M059J (cell line): Measurements from ENCODE around the gene RNF34. TPM values are rescaled to one million over a fixed set of nuclear protein-coding genes. Genes with fewer than 3 reads are reported as not detected.
A peak's percentile ranks its signal among the peaks of the same experiment; 100 is the strongest.

ENCODE experiments used
- DNase-seq: peaks from one replicate; pipeline ENCODE4 v3.0.0-alpha.2; 2012; ENCODE audit warnings: low read depth
- total RNA-seq: library from RNA; depleted of rRNA; stranded (reverse); fragments of >200 nt; shearing (Covaris generic); gene quantifications from 2 replicates; pipeline ENCODE4 v1.2.3, GENCODE V29; 2014

Gene RNF34
- total RNA-seq, 1 experiment from 2014 or later = 64.0 TPM

DNA sequence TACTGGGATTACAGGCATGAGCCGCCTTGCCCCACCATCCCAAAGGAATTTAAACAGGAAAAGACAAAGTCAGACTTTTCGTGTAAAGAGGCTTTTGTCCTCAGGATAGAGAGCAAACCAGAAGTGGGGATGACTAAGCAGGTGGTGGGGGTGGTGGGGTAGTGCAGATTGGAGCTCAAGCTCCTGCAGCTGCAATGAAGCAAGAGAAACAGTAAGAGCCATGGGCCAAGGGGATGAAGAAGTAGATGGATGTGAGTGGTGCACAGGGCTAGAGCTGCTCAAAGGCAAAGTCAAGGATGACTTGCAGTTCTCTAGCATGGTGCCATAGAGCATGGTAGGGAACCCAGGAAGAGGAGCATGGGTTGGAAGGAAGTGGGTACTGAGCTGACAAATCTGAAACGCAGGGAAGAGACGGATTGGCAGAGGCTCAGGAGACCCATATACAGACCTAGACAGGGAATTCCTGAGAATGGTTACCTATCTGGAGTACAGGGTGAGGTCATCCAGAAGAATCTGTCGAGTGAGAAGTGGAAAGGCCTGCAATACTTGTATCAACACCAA is 11.4 kb upstream of the RNF34 start:
- peak; percentile 87 for DNase-seq

DNA sequence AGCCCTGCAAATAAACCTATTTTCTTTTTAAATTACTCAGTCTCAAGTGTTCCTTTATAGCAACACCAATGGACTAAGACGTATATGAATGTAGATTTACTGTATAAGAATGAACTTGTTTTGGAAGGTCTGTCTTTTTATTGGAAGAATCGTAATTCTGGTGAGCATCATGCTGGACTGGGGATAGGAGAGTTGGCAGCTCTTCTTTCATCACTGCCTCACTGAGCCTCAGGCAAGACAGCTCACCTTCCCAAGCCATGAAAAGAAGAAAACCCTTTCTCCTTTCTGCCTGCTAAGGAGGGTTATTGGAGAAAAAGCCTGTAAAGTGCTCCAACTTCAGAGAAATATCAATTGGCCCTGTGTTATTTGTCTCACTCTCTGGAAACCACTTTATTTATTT is 9.1 kb upstream of the RNF34 start:
- peak; percentile 57 for DNase-seq

DNA sequence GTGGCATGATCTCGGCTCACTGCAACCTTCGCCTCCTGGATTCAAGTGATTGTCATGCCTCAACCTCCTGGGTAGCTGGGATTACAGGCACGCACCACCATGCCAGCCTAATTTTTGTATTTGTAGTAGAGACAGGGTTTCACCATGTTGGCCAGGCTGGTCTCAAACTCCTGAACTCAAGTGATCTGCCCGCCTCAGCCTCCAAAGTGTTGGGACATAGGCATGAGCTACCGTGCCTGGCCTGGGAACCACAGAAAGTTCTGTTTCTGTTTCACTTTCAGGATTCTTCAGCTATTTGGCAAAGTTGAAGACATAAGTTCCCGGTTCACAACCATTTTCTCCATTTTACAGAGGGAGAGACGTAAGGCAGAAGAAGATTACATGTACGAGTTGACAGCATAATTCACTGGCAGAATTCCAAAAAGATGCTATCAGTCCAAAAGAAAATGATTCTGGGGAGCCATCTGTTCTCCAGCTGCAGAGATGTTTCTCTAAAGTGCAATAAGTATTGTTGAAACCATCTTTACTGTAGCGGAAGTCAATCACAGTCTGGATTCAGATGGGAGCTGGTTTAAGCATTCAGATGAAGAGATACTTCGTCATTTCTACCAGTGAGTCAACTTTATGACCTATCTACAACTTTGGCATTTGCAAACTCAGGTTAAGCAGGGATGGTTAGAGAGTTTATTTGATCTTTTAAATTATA is 8.1 kb upstream of the RNF34 start:
- DNase-seq = peak; percentile 17

DNA sequence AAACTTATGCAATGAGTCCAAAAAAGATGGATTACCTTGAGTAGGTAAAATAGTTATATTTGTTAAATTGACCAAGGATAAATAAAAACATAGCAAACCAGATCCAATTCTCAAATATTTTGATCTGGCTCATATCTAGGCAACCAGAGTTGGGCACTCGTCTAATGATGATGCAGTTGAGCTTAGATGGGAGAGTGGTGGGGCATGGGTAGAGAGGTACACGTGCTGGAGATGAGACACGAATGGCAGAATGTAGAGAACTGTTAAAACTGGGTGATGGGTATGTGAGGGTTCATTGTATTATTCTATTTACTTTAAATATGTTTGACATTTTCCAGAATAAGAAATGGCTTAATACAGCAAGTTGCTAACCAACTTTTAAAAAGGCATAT is 7.6 kb upstream of the RNF34 start:
- DNase-seq = no peak

DNA sequence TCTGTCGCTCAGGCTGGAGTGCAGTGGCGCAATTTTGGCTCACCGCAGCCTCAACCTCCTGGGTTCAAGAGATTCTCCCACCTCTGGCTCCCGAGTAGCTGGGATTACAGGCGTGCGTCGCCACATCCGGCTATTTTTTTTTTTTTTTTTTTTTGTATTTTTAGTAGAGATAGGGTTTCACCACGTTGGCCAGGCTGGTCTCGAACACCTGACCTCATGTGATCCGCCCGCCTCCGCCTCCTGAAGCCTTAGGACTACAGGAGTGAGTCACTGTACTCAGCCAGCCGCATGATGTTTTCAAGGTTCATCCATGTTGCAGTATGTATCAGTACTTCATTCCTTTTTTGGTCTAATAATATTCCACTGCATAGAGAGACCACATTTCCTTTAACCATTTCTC is 2.4 kb upstream of the RNF34 start:
- no peak for DNase-seq

DNA sequence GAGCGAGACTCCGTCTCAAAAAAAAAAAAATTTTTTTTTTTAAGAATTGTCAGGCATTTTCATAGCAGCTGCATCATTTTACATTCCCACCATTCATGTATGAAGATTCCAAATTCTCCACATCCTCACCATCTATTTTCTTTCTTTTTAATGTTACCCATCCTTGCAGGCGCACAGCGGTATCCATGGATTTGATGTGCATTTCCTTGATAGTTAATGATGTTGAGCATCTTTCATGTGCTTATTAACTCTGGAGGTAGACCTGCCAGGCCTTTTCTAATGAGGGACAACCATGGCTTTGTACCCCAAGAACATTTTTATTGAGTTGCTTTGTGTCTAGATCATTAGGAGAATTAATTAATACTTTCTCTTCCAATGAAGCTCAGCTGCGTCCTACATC is 1.6 kb upstream of the RNF34 start:
- DNase-seq = no peak

DNA sequence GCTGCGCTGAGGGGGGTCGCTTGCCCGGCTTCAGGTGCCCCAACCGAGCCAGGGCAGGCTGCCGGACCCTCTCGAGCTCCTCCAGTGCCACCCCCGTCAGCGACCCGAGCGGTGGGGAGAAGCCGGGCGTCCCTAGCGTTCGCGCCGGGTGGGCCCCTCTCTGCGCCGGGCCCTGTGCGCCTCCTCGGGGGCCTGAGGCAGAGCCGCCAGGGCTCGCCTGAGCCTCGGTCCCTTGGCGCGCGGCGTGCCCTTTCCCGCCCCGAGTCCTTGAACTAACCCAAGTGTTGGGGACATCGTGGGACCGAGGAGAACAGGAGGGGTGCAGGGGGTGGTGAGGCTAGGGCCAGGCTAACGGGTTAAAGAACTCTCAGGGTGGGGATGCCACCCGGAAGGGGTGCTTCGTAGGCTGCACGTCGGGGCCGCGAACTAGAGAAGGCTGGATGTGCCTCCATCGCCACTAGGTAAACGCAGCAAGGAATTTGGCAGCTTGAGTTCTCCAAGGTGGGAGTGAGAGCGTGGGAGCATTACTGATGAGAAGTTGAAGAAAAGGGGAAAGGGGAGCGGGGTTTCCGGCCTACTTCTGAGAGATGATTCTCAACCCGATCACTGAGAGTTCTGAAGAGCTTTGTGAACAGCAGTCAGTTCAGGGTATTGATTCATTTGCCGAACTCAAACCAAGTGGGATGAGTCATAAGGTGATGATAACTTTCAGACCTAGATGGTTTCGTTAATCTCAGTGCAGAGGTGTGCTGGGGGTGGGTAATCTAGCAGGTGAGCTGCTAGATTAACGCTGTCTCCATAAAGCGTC is 618 bp downstream of the RNF34 start:
- DNase-seq = peak; percentile 49

DNA sequence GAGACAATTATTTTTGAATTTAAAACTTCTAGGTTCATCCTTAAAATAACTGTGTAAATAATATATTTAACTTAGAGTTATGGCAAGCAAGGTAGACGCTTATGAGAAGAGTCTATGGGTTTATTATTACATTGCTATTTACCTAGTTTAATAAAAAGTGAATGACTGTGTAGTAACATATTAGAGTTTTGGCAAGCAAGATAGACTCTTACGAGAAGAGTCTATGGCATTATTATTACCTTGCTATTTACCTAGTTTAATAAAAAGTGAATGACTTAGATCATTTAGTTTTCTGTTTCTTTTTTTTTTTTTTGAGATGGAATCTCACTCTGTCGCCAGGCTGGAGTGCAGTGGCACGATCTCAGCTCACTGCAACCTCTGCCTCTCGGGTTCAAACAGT is 3.8 kb downstream of the RNF34 start:
- DNase-seq = no peak

DNA sequence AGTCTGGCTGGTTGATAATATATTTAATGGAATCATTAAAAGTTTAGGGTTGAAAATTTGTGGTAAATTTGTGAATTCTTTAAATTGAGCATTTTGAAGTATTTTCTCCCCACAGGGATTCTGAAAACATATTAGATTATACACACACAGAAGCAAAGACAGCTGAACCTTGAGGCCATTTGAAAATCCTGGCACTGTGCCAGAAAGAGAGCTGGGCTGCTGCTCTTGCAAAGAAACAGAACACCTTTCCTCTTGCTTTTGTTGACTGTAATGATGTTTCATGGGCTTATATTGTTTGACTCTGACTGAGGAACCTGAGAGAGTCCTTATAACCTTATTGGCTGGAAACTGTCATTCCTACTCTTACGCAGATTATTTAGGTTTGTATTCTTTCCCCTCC is 4.8 kb downstream of the RNF34 start:
- DNase-seq = no peak

DNA sequence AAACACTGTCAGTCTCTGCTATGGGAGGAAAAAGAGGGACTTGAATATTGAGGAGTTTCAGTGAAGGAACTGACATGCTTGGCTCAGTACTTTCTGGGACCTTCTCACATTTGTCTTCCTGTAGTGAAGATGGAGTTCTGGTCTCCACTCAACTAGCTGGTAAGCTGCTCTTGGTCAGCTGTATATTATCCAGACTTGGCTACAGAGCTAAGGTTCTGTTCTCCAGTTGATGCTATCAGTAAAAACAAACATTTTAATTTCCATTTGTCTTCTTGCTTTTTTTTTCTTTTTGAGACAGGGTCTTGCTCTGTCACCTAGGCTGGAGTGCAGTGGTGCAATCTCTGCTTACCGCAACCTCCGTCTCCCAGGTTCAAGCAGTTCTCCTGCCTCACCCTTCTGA is 5.3 kb downstream of the RNF34 start:
- DNase-seq = no peak

DNA sequence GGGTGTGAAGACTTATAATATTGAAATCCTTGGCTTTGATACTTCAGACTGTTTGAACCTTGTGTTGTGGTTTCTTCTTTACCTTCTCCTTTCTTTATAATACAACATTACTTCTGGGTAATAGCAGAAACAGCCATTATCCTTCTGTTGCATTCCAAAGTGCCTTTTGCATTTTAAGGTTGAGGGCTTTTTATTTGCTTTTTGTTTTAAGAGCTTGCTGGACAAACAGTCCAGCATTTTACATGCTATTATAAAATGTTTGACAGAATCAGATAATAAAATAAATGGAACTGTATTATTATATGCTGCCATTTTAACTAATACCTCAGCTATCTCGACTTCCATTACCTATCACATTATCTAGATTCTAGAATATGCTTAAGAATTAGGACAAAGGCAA is 14.0 kb downstream of the RNF34 start:
- DNase-seq = no peak

DNA sequence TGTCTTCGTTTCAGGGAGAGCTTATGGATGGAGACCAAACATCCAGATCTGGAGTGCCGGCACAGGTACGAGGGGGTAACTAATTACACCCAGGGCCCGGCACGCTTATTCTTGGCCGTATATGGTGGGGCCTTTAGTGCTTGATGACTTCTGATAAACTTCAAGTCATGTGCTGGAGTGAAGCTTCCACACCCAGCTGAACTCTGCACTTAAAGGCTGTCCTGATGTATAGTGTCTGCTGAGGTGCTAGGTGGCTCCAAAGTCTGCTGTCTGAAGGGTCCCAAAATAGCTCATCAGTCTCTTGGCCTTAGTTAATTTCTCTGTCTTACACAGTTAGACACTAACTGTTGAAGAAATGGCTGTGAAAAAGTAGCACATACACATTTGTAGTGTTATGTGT is 17.9 kb downstream of the RNF34 start:
- DNase-seq = no peak

DNA sequence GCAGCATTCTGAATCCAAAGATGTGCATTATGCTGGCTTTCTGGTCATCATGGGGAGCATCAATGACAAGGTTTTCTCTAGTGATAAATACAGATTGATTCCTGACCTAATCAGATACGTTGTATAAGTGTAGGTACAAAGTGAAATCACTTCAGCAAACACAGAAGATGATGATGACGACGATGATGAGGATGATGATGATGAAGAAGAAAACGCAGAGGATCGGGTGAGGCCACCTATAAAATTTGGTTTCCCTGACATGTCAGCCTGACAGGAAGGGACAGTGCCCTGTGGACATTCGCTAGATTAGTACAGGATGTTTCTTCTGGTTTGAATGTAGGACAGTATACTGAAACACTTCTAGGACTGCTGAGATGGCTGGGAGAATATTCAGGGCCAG is 20.2 kb downstream of the RNF34 start:
- no peak for DNase-seq

DNA sequence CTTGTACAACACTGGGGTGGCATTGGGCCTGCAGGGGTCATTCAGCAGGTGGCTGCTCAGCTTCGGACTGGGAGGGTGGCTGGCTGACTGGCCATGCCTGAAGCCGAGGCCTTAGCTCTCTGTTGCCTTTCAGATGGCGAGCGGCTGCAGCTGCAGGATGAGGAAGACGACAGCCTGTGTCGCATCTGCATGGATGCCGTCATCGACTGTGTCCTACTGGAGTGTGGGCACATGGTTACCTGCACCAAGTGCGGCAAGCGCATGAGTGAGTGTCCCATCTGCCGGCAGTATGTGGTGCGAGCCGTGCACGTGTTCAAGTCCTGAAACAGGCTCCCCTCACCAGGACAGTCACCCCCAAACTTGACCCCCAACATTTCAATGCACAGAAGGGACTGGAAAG is 23.3 kb downstream of the RNF34 start:
- DNase-seq = no peak

DNA sequence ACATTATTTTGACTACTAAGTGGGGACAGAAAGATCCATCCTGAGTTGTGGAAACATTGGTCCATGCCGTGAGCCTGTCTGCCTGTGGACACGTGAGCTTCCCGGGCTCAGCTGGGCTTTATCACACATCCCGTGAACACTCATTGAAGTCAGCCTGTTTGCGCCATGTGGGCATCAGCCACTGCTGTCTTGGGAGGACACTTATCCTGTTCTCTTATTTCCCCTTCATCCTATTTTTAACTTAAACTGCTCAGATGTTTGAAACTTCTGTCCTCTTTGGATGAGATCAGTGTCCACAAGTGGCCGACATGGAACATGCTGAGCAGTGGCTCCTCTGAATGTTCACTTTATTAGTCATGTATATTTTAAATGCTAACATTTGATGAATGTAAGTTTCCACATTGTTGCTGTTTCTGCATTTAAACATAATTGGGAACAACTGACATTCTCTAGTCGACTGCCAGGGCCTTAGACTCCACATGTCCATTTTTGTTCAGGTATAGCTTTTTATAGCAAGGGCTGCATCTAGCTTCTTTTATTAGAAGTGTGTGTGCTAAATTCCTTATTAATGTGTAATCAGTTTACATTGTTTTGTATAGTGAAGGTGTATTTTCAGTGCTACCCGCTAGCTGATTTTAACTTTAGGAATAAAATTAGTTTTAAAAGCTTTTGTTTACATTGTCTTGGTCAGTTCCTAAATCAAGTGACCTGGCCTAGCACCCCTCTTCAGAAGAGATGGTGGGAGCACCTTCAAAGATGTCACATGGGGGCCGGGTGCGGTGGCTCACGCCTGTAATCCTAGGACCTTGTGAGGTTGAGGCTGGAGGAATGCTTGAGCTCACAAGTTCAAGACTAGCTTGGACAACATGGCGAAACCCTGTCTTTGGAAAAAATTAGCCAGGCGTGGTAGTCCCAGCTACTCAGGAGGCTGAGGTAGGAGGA is 24.0 kb downstream of the RNF34 start:
- no peak for DNase-seq

DNA sequence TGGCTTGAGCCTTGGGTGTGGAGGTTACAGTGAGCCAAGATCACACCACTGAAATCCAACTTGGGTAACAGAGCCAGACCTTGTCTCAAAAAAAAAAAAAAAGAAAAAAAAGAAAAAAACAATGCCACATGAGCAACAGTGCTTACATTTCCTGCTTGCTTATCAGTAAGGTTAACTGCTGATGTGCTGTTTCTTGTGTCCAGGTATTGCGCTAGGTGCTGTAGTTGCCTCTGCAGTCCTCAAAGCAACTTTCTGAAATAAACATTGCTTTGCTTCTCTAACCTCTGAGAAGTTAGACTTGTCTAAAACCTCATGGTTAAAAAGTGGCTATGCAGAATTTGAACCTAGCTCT is 24.7 kb downstream of the RNF34 start:
- no peak for DNase-seq

DNA sequence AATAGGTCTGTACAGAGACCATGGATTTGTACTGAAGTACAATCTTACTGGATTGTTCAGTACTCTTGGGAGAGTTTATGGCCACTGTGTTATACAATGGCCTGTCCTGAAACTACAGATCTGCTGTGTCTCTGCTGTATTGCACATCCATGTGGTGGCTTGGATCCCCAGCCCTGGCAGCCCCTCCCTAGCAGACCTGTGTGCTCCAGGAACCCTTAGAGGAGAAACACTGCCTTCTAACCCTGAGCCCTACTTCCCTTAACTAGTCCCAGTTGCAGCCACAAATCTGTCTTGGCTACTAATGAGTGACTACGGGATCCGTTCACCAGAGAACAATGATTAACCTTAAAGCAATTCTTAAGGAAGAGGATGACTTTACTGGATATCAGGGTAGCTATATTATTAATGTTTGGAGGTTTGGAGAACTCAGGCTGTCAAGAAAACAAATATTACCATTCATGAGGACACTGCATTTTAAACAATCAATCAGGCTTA is 27.7 kb downstream of the RNF34 start:
- no peak for DNase-seq

DNA sequence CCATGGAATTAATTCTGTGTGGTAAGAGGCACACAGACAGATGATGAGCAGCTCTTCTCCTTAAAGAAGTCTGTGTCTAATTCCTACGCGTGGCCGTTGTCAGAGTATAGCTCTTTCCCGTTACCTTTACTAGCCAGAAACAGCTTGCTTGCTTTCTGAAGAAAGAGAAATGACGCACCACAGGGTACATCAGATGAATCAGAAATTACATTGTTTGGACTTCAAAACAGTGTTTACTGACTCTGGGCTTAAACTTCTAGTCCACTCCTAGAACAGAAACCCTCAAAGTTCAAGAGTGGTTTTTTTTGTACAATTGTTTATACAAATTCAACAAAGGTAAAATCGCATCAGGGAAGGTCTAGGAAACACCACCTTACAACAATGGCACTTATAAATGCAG is 29.0 kb downstream of the RNF34 start:
- no peak for DNase-seq

DNA sequence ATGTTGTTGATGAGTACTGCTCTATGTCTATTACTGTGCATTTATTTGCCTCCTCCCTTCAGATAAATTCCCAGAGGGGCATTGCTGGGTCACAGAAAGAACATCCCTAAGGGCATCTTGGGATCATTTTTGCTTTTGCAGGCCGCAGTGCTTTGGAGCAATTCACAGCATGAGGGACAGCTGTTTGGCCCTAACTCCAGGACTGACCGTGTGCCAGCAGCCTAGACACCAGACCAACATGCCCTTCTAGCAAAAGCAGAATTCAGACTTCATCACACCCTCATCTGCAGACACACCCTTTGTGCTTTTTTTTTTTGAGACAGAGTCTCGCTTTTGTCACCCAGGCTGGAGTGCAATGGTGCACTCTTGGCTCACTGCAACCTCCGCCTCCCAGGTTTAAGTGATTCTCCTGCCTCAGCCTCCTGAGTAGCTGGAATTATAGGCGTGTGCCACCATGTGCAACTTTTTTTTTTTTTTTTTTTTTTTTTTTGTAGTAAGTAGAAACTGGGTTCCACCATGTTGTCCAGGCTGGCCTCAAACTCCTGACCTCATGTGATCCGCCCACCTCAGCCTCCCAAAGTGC is 31.0 kb downstream of the RNF34 start:
- no peak for DNase-seq

DNA sequence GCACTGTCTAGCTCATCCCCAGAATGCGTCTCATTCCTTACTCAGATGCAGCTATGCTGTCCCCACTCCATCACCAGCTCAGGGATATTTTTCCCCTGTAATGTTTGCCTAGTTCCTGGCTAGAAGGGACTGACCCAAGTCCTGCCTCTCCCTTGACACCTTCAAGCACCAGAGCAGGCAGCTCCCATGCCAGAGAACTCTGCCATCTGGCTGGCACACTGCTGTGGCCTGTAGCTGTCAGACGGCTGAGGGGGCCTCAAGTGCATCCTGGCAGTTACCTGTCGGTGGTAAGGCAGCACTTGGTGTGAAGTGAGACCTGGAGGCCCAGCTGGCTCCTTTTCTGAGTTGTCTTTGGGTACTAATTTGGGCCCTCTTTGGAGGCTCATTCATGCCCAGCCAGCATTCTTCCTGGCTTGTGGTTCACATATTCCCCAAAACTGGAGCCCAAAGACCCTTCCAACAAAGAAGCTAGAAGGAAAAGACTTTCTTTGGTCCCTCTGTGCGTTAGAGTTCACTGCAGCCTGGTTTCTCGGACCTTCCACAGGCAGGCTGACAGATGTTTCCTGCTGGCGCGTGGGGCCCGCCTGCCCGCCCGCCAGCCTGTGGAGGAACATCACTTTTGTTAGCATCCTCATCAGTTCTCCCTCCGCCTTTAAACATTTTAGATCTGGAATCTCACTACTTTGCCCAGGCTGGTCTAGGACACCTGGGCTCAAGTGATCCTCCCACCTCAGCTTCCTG is 33.0 kb downstream of the RNF34 start:
- no peak for DNase-seq

DNA sequence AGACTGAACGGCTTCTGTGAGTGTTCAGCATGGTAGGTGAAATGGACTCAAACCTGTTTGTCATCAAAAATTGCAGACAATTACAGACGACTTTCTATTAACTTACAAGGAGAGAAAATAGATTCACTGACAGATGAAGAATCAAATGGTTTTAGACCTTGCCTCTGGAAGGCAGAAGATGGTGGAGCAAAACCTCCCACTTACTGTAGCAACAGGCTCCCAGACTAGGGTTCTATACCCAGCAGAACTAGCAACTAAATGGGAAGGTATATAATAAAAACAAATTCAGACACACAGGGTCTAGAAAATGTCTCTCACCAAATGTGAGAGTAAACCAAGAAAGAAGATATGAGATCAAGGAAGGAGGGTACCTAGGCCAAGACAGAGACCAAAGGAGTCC is 36.8 kb downstream of the RNF34 start:
- DNase-seq = no peak
